HCT116 (cell line): ENCODE data around the gene MYO5C. TPM values are rescaled to one million over a fixed set of nuclear protein-coding genes. Genes with fewer than 3 reads are reported as not detected.

Experiments used
- ATAC-seq: fragments of 200-7000 bp; cut with Tn5 transposase; 2 replicates; pipeline ENCODE4 v1.9.1; 2020; ENCODE audit warnings: mild to moderate bottlenecking, moderate library complexity
- BruUV-seq: library from RNA; stranded (reverse); fragments of 400-500 nt; replicated peaks from 2 replicates; lab custom pipeline; 2021; lab: Mats Ljungman, UMichigan
- CTCF ChIA-PET: fragments of 300-600 bp; sonication (Branson Sonifier 250); formaldehyde crosslinking; loops from one replicate; lab custom pipeline; 2021; ENCODE audit warnings: antibody characterized with exemption; lab: Charles Lee
- POLR2A ChIA-PET: fragments of 300-600, 350-600 bp; sonication (Branson Sonifier 250); formaldehyde crosslinking; loops from one replicate; lab custom pipeline; 2021; ENCODE audit warnings: antibody characterized with exemption; lab: Charles Lee
- RAD21 ChIA-PET, 2 experiments: fragments of 300-600 bp; sonication (Branson Sonifier 250); formaldehyde crosslinking; loops; one replicate each; lab custom pipeline; 2023; ENCODE audit warnings: low total read pairs in 2 of 2; ENCODE audit not compliant: uncharacterized antibody in 2 of 2, unreplicated experiment in 2 of 2, low non-redundant PET in 1 of 2; lab: Charles Lee
- DNase-seq: peaks from one replicate; pipeline ENCODE4 v3.0.0-alpha.2; 2010; ENCODE audit warnings: low read depth, low spot score
- H2AFZ ChIP-seq: fragments of 200-600 bp; shearing (Covaris generic), sonication (generic); 2 replicates; pipeline ENCODE4 v1.6.1; 2017; ENCODE audit warnings: low read depth, mixed run types, mixed read lengths, antibody characterized with exemption, low read length; ENCODE audit not compliant: poor library complexity, severe bottlenecking
- H3K27ac ChIP-seq: 2 replicates; pipeline ENCODE4 v1.5.1; 2012; ENCODE audit warnings: low read depth, low read length
- H3K27me3 ChIP-seq: fragments of 200-600 bp; sonication (generic); 2 replicates; pipeline ENCODE4 v1.6.1; 2016; ENCODE audit warnings: mixed run types, low read length, mixed read lengths; ENCODE audit not compliant: insufficient read depth
- H3K36me3 ChIP-seq, 2 experiments: fragments of 200-500 bp in 1 of 2; fragments of 200-600 bp in 1 of 2; sonication (Bioruptor generic) in 1 of 2; sonication (generic) in 1 of 2; 2 replicates each; pipeline versions ENCODE4 v1.5.1 to v1.6.1; 2014 to 2016; ENCODE audit warnings: low read length in 2 of 2, inconsistent platforms in 1 of 2, mixed read lengths in 1 of 2, mixed run types in 1 of 2; ENCODE audit not compliant: insufficient read depth in 2 of 2, control insufficient read depth in 1 of 2
- H3K4me1 ChIP-seq, 2 experiments: fragments of 200-600 bp in 1 of 2; sonication (generic) in 1 of 2; 2 replicates each; pipeline versions ENCODE4 v1.5.1 to v1.6.1; 2012 to 2017; ENCODE audit warnings: low read length in 2 of 2, inconsistent platforms in 1 of 2, mild to moderate bottlenecking in 1 of 2, mixed read lengths in 1 of 2, mixed run types in 1 of 2, moderate library complexity in 1 of 2; ENCODE audit not compliant: insufficient read depth in 2 of 2, control insufficient read depth in 1 of 2
- H3K4me2 ChIP-seq: fragments of 200-600 bp; sonication (generic); 2 replicates; pipeline ENCODE4 v1.6.1; 2017; ENCODE audit warnings: mixed run types, low read length, mixed read lengths
- H3K4me3 ChIP-seq, 2 experiments: fragments of 200-600 bp in 1 of 2; sonication (generic) in 1 of 2; replicated peaks in 1 of 2; 2 replicates each; pipeline ENCODE4 v1.5.1; 2011 to 2016; ENCODE audit warnings: low read length in 2 of 2, control low read depth in 1 of 2, low read depth in 1 of 2, mild to moderate bottlenecking in 1 of 2, mixed read lengths in 1 of 2, mixed run types in 1 of 2
- H3K79me2 ChIP-seq: fragments of 200-600 bp; sonication (generic); 2 replicates; pipeline ENCODE4 v1.6.1; 2017; ENCODE audit warnings: mild to moderate bottlenecking, mixed run types, low read length, moderate library complexity, mixed read lengths; ENCODE audit not compliant: insufficient read depth
- H3K9ac ChIP-seq: fragments of 200-600 bp; sonication (generic); 2 replicates; pipeline ENCODE4 v1.6.1; 2016; ENCODE audit warnings: low read length, mixed read lengths
- H3K9me2 ChIP-seq: fragments of 200-600 bp; sonication (generic), shearing (Covaris generic); 2 replicates; pipeline ENCODE4 v1.6.1; 2017; ENCODE audit warnings: mixed run types, mild to moderate bottlenecking, moderate library complexity; ENCODE audit not compliant: insufficient read depth
- H3K9me3 ChIP-seq, 2 experiments: fragments of 200-500 bp in 1 of 2; fragments of 200-600 bp in 1 of 2; sonication (Bioruptor generic) in 1 of 2; sonication (generic) in 1 of 2; 2 replicates each; pipeline ENCODE4 v1.6.1; 2014 to 2017; ENCODE audit warnings: low read length in 2 of 2, mixed read lengths in 2 of 2, inconsistent platforms in 1 of 2, low read depth in 1 of 2, mild to moderate bottlenecking in 1 of 2, mixed run types in 1 of 2, moderate library complexity in 1 of 2; ENCODE audit not compliant: control insufficient read depth in 1 of 2, insufficient read depth in 1 of 2
- H4K20me1 ChIP-seq: fragments of 200-600 bp; sonication (generic), shearing (Covaris generic); 2 replicates; pipeline ENCODE4 v1.6.1; 2017; ENCODE audit warnings: mixed run types, mild to moderate bottlenecking, moderate library complexity; ENCODE audit not compliant: insufficient read depth
- CTCF ChIP-seq, 3 experiments: fragments of 200-600 bp in 1 of 3; sonication (generic) in 1 of 3; IDR thresholded peaks in 2 of 3; conservative IDR thresholded peaks in 1 of 3; 2 replicates each; pipeline ENCODE4 v1.5.1; 2012 to 2017; ENCODE audit warnings: low read depth in 2 of 3, low read length in 2 of 3, antibody characterized with exemption in 1 of 3, borderline replicate concordance in 1 of 3, control low read depth in 1 of 3, mild to moderate bottlenecking in 1 of 3, mixed read lengths in 1 of 3, mixed run types in 1 of 3, moderate library complexity in 1 of 3; ENCODE audit not compliant: insufficient read depth in 1 of 3
- EGR1 ChIP-seq: IDR thresholded peaks from 2 replicates; pipeline ENCODE4 v1.6.1; 2012; ENCODE audit warnings: low read depth
- ELF1 ChIP-seq: IDR thresholded peaks from 2 replicates; pipeline ENCODE4 v1.6.1; 2012; ENCODE audit warnings: low read depth, borderline replicate concordance
- EZH2phosphoT487 ChIP-seq: fragments of 200-600 bp; IDR thresholded peaks from 2 replicates; pipeline ENCODE4 v1.6.1; 2018; ENCODE audit warnings: antibody characterized with exemption, borderline replicate concordance
- FOSL1 ChIP-seq: IDR thresholded peaks from 2 replicates; pipeline ENCODE4 v1.6.1; 2012; ENCODE audit warnings: low read depth
- JUND ChIP-seq: IDR thresholded peaks from 2 replicates; pipeline ENCODE4 v1.6.1; 2012
- MAX ChIP-seq: IDR thresholded peaks from 2 replicates; pipeline ENCODE4 v1.6.1; 2012
- POLR2A ChIP-seq: IDR thresholded peaks from 2 replicates; pipeline ENCODE4 v1.7.0; 2011; ENCODE audit warnings: borderline replicate concordance; ENCODE audit not compliant: insufficient read depth, insufficient read length; ENCODE audit errors: extremely low read depth
- POLR2AphosphoS5 ChIP-seq: IDR thresholded peaks from 2 replicates; pipeline ENCODE4 v1.6.1; 2011; ENCODE audit warnings: mild to moderate bottlenecking, low read depth, low read length, moderate library complexity
- RAD21 ChIP-seq: IDR thresholded peaks from 2 replicates; pipeline ENCODE4 v1.6.1; 2012; ENCODE audit warnings: low read depth, mild to moderate bottlenecking
- SIN3A ChIP-seq: IDR thresholded peaks from 2 replicates; pipeline ENCODE4 v1.6.1; 2012; ENCODE audit warnings: low read depth
- SP1 ChIP-seq: IDR thresholded peaks from 2 replicates; pipeline ENCODE4 v1.6.1; 2012; ENCODE audit warnings: low read depth
- TCF7L2 ChIP-seq: IDR thresholded peaks from 2 replicates; pipeline ENCODE4 v1.7.0; 2011; ENCODE audit warnings: borderline replicate concordance, inconsistent platforms; ENCODE audit not compliant: insufficient read depth, insufficient read length; ENCODE audit errors: extremely low read depth
- YY1 ChIP-seq: IDR thresholded peaks from 2 replicates; pipeline ENCODE4 v1.6.1; 2011; ENCODE audit warnings: low read length, low read depth, moderate library complexity, mild to moderate bottlenecking; ENCODE audit not compliant: insufficient replicate concordance; ENCODE audit errors: extremely low read depth
- ZNF274 ChIP-seq: fragments of 200-500 bp; sonication (Bioruptor generic); IDR thresholded peaks from 2 replicates; pipeline ENCODE4 v1.6.1; 2014; ENCODE audit warnings: mild to moderate bottlenecking, low read depth, low read length, inconsistent platforms
- intact Hi-C: fragments of 100-400 bp; cut with micrococcal nuclease; formaldehyde crosslinking; loops from 2 replicates; pipeline ENCODE4 v1.10.0; 2022
- total RNA-seq: library from RNA; stranded (reverse); gene quantifications from one replicate; pipeline ENCODE4 v1.2.1, GENCODE V29; 2021; ENCODE audit not compliant: unreplicated experiment
- TF ChIP-seq, protein P1 (sequence below): IDR thresholded peaks from 2 replicates; pipeline ENCODE4 v1.6.1; 2012; ENCODE audit warnings: low read depth
- TF ChIP-seq, protein P2 (sequence below): IDR thresholded peaks from 2 replicates; pipeline ENCODE4 v1.6.1; 2011; ENCODE audit warnings: mild to moderate bottlenecking, low read length, moderate library complexity; ENCODE audit not compliant: insufficient replicate concordance; ENCODE audit errors: extremely low read depth

Gene MYO5C
- total RNA-seq, 1 experiment from 2014 or later, result 34.0 TPM

DNA sequence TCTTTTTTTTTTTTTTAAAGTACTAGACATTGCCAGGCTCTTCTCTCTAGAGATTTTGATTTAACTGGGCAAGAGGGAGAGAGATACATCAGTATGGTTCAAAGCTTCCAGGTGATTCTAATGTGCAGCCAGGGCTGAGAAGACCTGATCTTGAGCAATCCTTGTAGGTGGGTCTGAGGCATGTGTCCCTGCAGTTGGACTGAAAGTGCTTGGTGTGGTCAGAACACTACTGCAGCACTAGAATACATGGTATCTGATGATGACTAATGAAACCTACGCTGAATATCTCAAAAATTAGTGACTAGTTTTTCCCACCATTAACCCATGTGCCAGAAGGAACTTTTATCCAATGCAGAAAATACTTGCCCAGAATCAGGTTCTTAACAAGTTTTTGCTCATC is 34.4 kb upstream of the MYO5C start:
- no peaks in the 10 kb centered on the region for H3K9me2 ChIP-seq
- no peaks in the 10 kb centered on the region for H3K79me2 ChIP-seq
- no peak overlapping the region for H3K9ac ChIP-seq
- H3K27ac ChIP-seq, result no peak overlapping the region
- TF ChIP-seq EGR1 (no peak), SIN3A (no peak), TCF7L2 (no peak), FOSL1 (no peak), RAD21 (no peak), MAX (no peak), EZH2phosphoT487 (no peak), ZNF274 (no peak), SP1 (no peak), CTCF (IDR thresholded peaks at IDR 0.05 in 2 of 3, conservative IDR thresholded peaks at IDR 0.05 in 1 of 3; ENCODE audit: borderline replicate concordance in 1 of 3, insufficient read depth in 1 of 3, low read depth in 2 of 3, low read length in 2 of 3) (no peak), POLR2A (no peak), POLR2AphosphoS5 (no peak), JUND (no peak), YY1 (no peak), ELF1 (no peak)
- TF ChIP-seq, protein P1, sequence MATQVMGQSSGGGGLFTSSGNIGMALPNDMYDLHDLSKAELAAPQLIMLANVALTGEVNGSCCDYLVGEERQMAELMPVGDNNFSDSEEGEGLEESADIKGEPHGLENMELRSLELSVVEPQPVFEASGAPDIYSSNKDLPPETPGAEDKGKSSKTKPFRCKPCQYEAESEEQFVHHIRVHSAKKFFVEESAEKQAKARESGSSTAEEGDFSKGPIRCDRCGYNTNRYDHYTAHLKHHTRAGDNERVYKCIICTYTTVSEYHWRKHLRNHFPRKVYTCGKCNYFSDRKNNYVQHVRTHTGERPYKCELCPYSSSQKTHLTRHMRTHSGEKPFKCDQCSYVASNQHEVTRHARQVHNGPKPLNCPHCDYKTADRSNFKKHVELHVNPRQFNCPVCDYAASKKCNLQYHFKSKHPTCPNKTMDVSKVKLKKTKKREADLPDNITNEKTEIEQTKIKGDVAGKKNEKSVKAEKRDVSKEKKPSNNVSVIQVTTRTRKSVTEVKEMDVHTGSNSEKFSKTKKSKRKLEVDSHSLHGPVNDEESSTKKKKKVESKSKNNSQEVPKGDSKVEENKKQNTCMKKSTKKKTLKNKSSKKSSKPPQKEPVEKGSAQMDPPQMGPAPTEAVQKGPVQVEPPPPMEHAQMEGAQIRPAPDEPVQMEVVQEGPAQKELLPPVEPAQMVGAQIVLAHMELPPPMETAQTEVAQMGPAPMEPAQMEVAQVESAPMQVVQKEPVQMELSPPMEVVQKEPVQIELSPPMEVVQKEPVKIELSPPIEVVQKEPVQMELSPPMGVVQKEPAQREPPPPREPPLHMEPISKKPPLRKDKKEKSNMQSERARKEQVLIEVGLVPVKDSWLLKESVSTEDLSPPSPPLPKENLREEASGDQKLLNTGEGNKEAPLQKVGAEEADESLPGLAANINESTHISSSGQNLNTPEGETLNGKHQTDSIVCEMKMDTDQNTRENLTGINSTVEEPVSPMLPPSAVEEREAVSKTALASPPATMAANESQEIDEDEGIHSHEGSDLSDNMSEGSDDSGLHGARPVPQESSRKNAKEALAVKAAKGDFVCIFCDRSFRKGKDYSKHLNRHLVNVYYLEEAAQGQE, result no peak
- TF ChIP-seq, protein P2, sequence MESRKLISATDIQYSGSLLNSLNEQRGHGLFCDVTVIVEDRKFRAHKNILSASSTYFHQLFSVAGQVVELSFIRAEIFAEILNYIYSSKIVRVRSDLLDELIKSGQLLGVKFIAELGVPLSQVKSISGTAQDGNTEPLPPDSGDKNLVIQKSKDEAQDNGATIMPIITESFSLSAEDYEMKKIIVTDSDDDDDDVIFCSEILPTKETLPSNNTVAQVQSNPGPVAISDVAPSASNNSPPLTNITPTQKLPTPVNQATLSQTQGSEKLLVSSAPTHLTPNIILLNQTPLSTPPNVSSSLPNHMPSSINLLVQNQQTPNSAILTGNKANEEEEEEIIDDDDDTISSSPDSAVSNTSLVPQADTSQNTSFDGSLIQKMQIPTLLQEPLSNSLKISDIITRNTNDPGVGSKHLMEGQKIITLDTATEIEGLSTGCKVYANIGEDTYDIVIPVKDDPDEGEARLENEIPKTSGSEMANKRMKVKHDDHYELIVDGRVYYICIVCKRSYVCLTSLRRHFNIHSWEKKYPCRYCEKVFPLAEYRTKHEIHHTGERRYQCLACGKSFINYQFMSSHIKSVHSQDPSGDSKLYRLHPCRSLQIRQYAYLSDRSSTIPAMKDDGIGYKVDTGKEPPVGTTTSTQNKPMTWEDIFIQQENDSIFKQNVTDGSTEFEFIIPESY, result no peak
- BruUV-seq, result no TSS peak
- ChIA-PET RAD21 (no interaction called here), POLR2A (no interaction called here), CTCF (no interaction called here)
- ATAC-seq (no peak), DNase-seq (no peak)
- intact Hi-C loops, result no loop called here
- H3K36me3 ChIP-seq, result no peaks in the 10 kb centered on the region
- H3K9me3 ChIP-seq, result no peaks in the 10 kb centered on the region
- H2AFZ ChIP-seq, result no peak overlapping the region
- H3K4me2 ChIP-seq, result no peak overlapping the region
- no peaks in the 10 kb centered on the region for H3K27me3 ChIP-seq
- no peak overlapping the region for H3K4me3 ChIP-seq
- no peaks in the 10 kb centered on the region for H4K20me1 ChIP-seq
- peaks cover 0 to 2% of the 10 kb centered on the region in 2 experiments; a peak in 1 of 4 replicates for H3K4me1 ChIP-seq
